A673 (cell line): Measurements from ENCODE around the gene CNNM1.

Experiments used
- EZH2 ChIP-seq: fragments of 200-600 bp; sonication (generic); IDR thresholded peaks from 2 replicates; pipeline ENCODE4 v1.6.1; 2017; ENCODE audit warnings: borderline replicate concordance, low read depth, mild to moderate bottlenecking, mixed read lengths, antibody characterized with exemption, low read length; ENCODE audit not compliant: poor library complexity, severe bottlenecking
- TF ChIP-seq, protein P1 (sequence below): fragments of 300-800, 200-600 bp; sonication (generic); conservative IDR thresholded peaks from 2 replicates; pipeline ENCODE4 v1.5.1; 2017; ENCODE audit warnings: low read depth, mild to moderate bottlenecking, antibody characterized with exemption, low read length, moderate library complexity, mixed read lengths

DNA sequence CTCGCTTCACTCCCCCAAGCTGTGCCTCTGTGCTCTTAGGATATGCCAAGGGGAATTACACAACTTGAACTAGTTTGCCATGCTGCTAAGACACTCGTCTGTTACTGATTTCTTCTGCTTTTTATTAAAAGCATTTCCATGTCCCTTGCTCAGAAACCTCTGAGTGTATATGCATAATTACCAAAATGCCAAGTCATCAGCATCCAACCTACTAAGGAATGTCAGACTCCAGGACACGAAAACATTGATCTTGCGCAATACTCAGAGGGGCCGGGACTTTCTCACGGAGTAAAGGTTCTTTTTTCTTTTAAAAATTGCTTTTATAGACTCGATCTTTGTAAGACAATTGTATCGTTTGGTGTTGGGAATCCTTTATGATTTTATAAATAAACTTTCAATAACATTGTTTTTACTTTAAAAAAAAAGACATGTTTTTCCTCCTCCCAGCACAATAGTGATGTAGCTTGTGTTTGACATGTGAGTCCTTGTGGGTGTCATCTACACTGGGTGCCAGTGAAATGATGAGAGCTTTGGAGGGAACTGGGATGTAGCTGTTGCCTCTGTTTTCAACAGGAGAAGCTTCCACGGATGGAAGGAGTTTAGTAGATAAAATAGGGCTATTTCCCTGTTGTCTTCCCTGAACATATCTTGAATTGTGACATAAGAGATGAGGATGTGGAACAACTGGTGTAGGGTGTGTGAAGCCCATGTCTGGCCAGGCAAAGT, 43.6 kb downstream of the CNNM1 start:
- TF ChIP-seq EZH2: no peak
- TF ChIP-seq, protein P1, sequence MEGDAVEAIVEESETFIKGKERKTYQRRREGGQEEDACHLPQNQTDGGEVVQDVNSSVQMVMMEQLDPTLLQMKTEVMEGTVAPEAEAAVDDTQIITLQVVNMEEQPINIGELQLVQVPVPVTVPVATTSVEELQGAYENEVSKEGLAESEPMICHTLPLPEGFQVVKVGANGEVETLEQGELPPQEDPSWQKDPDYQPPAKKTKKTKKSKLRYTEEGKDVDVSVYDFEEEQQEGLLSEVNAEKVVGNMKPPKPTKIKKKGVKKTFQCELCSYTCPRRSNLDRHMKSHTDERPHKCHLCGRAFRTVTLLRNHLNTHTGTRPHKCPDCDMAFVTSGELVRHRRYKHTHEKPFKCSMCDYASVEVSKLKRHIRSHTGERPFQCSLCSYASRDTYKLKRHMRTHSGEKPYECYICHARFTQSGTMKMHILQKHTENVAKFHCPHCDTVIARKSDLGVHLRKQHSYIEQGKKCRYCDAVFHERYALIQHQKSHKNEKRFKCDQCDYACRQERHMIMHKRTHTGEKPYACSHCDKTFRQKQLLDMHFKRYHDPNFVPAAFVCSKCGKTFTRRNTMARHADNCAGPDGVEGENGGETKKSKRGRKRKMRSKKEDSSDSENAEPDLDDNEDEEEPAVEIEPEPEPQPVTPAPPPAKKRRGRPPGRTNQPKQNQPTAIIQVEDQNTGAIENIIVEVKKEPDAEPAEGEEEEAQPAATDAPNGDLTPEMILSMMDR: no peak
